HAP-1 (cell line): Measurements from ENCODE around the gene PRF1.
"Not testable (repeated sequence)": the region's sequence is repeated elsewhere in the genome, so short reads cannot be mapped to it uniquely, and the experiment has no call there.

ENCODE experiments used
- DNase-seq, 2 experiments: peaks; one replicate each; pipeline ENCODE4 v3.0.0-alpha.2; 2016 to 2020; ENCODE audit warnings: low spot score in 2 of 2
- H3K27me3 ChIP-seq: fragments of 250-450 bp; sonication (Bioruptor Pico); 2 replicates; pipeline ENCODE4 v1.5.1; 2020; ENCODE audit warnings: low read depth, mild to moderate bottlenecking, moderate library complexity
- H3K36me3 ChIP-seq: fragments of 250-450 bp; sonication (Bioruptor Pico); replicated peaks from 2 replicates; pipeline ENCODE4 v1.5.1; 2020; ENCODE audit warnings: mild to moderate bottlenecking
- H3K4me1 ChIP-seq: fragments of 250-450 bp; sonication (Bioruptor Pico); 2 replicates; pipeline ENCODE4 v1.5.1; 2020; ENCODE audit warnings: mild to moderate bottlenecking
- H3K4me3 ChIP-seq: fragments of 250-450 bp; sonication (Bioruptor Pico); 2 replicates; pipeline ENCODE4 v1.5.1; 2020; ENCODE audit warnings: mild to moderate bottlenecking, moderate library complexity
- H3K9me3 ChIP-seq: fragments of 250-450 bp; sonication (Bioruptor Pico); 2 replicates; pipeline ENCODE4 v1.5.1; 2020; ENCODE audit warnings: mild to moderate bottlenecking, moderate library complexity
- in situ Hi-C: fragments of 300-500 bp; cut with MboI; formaldehyde crosslinking; loops from 3 replicates; pipeline ENCODE4 v1.14.3; 2020; ENCODE audit warnings: low sequenced_read_pairs, inconsistent platforms, mixed read lengths

The PRF1 gene

DNA sequence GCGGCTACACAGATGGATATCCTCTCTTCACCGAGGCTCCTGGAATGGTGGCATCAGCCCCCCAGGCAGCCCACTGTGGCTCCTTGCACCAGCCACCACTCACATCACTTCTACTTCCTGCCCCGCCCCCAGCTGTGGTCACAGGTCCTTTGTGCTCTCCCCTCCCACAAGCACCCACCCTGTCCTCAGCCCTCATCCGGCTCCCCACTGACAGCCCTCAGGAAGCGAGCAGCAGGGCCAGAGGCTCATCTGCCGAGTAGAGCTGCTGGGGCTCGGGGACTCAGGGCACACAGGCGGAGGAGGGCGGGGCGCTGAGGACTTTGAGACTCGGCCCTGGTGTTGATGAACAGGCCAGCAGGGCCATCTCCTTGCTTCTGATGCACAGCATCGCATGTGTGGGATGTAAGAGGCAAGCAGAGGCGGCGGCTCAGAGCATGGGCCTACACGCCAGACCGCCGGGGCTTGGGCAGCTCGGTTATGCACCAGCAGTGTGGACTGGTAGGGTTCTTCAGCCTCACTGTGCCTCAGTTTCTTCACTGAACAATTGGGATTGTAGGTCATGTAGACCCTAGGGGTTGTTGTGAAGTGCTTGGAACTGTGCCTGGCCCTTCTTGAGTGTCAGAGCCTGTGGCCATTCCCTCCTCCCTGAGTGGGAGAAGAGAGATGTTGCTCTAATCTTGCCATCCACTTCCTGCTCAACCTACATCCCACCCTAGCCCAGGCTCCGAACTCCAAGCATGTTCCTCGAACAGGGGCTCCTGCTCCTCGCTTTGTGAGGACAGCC lies at the start of gene PRF1:
Gene PRF1, minus strand, starts transcription at position 77 of the 784 bp plus-strand sequence. CDS start 1,839 bp downstream, outside the sequence.
- Histone ChIP-seq H3K36me3 (no peaks in the 10 kb centered on the region), H3K9me3 (no peaks in the 10 kb centered on the region), H3K4me1 (no peaks in the 10 kb centered on the region), H3K27me3 (no peaks in the 10 kb centered on the region), H3K4me3 (no peak within 1 kb of the TSS)
- in situ Hi-C loops, result no loop called here
- no peak for DNase-seq

- no peaks in the 10 kb centered on the region for H3K36me3 ChIP-seq
- 0 out of 2 replicates have a peak, but pooled peaks cover 2% of the 10 kb centered on the region for H3K9me3 ChIP-seq
- no peak for DNase-seq
- H3K27me3 ChIP-seq, result no peaks in the 10 kb centered on the region
- in situ Hi-C loops, result no loop called here
- no peaks in the 10 kb centered on the region for H3K4me1 ChIP-seq
- H3K4me3 ChIP-seq, result no peak overlapping the region
Observed at GRCh38 chr10:70651661-70652060, 49.1 kb upstream of the PRF1 start.

- Histone ChIP-seq H3K36me3 (no peaks in the 10 kb centered on the region), H3K27me3 (no peaks in the 10 kb centered on the region), H3K9me3 (0 out of 2 replicates have a peak, but pooled peaks cover 2% of the 10 kb centered on the region), H3K4me3 (no peak overlapping the region), H3K4me1 (no peaks in the 10 kb centered on the region)
- in situ Hi-C loops, result no loop called here
- DNase-seq, result no peak
Observed at GRCh38 chr10:70650718-70651117, 48.2 kb upstream of the PRF1 start.

DNA sequence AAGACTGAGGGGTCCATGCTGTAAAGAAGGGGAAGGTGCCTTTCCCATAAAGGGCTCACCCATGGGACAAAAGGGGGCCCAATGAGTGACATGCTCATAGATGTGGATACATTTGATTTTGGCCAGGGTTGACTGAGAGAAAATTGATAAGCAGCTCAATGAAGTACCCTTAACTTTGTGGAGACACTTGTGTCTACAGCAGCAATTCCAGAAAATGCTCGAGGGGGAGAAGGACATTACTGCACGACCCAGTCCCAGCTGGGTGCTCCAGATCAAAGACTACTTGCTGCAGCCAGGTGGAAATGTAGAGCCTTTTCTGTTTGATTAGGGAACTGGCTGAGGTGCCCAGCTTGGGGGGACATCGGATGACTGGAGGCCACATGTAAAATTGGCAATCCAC lies 47.6 kb upstream of the PRF1 start:
- H3K27me3 ChIP-seq, result no peaks in the 10 kb centered on the region

DNA sequence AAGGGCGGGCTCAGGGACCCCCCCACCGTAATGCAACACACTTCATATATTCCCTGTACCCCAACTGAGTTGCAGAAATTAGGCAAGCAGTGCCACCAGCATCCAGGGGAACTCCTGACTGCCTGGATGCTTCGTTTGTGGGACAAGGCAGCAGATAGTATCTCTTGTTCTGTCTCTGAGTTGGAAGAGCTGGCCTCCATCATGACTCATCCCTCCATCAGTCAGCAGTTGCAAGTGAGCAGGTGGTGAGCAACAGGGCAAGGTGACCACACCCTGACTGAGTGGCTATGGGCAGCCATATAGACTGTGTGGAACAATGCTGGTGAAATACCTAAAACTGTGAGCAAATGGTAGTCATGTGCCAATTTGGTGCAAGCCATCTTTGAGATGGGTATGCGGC lies 47.0 kb upstream of the PRF1 start:
- no peak for DNase-seq
- Histone ChIP-seq H3K36me3 (no peaks in the 10 kb centered on the region), H3K9me3 (0 out of 2 replicates have a peak, but pooled peaks cover 2% of the 10 kb centered on the region), H3K27me3 (no peaks in the 10 kb centered on the region), H3K4me1 (no peaks in the 10 kb centered on the region), H3K4me3 (no peak overlapping the region)
- in situ Hi-C loops, result no loop called here

More for the DNA sequence above, 47.6 kb upstream of the PRF1 start:
- H3K4me1 ChIP-seq, result no peaks in the 10 kb centered on the region
- no peaks in the 10 kb centered on the region for H3K36me3 ChIP-seq
- 0 out of 2 replicates have a peak, but pooled peaks cover 2% of the 10 kb centered on the region for H3K9me3 ChIP-seq
- H3K4me3 ChIP-seq, result no peak overlapping the region
- in situ Hi-C loops, result no loop called here
- no peak for DNase-seq

DNA sequence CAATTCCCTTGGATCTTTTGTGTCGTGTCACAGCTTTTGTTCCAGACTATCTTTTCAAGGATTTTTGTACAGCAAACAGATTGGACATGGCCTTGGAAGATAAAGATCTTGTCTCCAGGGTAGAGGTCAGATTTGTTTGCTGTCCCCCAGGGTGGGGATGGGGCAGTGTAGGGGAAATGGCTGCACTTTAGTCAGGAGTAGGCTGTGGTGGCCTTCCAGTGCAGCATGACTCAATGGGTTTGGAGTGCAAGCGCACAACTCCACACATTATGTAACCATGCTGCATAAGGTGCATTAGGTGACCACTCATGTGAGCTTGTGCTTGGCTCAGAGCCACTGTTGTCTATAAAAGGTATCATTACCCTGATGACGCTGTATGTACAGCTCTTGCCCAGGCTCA lies 45.9 kb upstream of the PRF1 start:
- no peak for DNase-seq
- Histone ChIP-seq H3K4me3 (no peak overlapping the region), H3K9me3 (0 out of 2 replicates have a peak, but pooled peaks cover 2% of the 10 kb centered on the region), H3K36me3 (no peaks in the 10 kb centered on the region), H3K27me3 (no peaks in the 10 kb centered on the region), H3K4me1 (no peaks in the 10 kb centered on the region)
- in situ Hi-C loops, result no loop called here

DNA sequence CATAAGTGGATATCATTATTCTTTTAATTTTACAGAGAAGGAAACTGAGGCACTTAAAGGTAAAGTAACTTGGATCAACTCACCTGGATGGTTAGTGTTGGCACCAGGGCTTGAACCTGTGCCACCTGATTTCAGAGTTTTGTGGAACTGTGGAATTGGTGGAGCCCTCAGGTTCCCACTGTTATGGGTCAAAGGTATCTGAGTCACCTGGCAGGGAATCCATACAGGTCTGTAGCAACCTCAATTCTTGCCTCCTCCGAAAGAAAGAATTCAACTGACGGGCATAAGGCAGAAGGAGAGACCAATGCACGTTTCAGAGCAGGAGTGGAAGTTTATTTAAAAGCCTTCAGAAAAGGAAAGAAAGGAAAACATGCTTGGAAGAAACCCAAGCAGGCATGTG lies 44.5 kb upstream of the PRF1 start:
- H3K27me3 ChIP-seq, result no peaks in the 10 kb centered on the region
- in situ Hi-C loops, result no loop called here
- no peaks in the 10 kb centered on the region for H3K4me1 ChIP-seq
- no peaks in the 10 kb centered on the region for H3K36me3 ChIP-seq
- no peak overlapping the region for H3K4me3 ChIP-seq
- no peak for DNase-seq
- 0 out of 2 replicates have a peak, but pooled peaks cover 2% of the 10 kb centered on the region for H3K9me3 ChIP-seq

- H3K4me1 ChIP-seq, DNase-seq, in situ Hi-C loops, H3K9me3 ChIP-seq, H3K27me3 ChIP-seq, H3K36me3 ChIP-seq, H3K4me3 ChIP-seq: not testable (repeated sequence)
Observed at GRCh38 chr10:70644959-70645358, 42.4 kb upstream of the PRF1 start.

DNA sequence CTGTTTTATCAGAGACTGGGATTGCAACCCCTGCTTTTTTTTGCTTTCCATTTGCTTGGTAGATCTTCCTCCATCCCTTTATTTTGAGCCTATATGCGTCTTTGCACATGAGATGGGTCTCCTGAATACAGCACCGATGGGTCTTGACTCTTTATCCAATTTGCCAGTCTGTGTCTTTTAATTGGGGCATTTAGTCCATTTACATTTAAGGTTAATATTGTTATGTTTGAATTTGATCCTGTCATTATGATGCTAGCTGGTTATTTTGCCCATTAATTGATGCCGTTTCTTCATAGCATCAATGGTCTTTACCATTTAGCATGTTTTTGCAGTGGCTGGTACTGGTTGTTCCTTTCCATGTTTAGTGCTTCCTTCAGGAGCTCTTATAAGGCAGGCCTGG lies 40.7 kb upstream of the PRF1 start:
- H3K4me3 ChIP-seq, in situ Hi-C loops, H3K4me1 ChIP-seq, H3K9me3 ChIP-seq, DNase-seq, H3K36me3 ChIP-seq, H3K27me3 ChIP-seq: not testable (repeated sequence)

DNA sequence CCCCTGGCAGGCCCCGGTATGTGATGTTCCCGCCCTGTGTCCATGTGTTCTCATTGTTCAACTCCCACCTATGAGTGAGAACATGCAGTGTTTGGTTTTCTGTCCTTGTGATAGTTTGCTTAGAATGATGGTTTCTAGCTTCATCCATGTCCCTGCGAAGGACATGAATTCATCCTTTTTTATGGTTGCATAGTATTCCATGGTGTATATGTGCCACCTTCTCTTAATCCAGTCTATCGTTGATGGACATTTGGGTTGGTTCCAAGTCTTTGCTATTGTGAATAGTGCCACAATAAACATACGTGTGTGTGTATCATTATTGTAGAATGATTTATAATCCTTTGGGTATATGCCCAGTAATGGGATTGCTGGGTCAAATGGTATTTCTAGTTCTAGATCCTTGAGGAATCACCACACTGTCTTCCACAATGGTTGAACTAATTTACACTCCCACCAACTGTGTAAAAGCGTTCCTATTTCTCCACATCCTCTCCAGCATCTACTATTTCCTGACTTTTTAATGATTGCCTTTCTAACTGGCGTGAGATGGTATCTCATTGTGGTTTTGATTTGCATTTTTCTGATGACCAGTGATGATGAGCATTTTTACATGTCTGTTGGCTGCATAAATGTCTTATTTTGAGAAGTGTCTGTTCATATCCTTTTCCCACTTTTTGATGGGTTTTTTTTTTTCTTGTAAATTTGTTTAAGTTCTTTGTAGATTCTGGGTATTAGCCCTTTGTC lies 37.3 kb upstream of the PRF1 start:
- H3K9me3 ChIP-seq, H3K27me3 ChIP-seq, DNase-seq, in situ Hi-C loops, H3K4me3 ChIP-seq, H3K36me3 ChIP-seq, H3K4me1 ChIP-seq: not testable (repeated sequence)

DNA sequence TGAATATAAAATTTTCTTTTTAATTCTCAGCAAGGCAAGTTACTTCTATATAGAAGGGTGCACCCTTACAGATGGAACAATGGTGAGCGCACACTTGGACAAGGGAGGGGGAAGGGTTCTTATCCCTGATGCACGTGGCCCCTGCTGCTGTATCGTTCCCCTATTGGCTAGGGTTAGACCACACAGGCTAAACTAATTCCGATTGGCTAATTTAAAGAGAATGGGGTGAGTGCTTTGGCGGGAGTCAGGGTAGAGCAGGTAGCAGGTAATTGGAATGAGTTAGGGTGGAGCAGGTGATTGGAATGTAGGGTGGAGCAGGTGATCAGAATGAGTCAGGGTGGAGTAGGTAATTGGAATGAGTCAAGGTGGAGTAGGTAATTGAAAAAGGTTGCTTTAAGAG lies 32.0 kb upstream of the PRF1 start:
- H3K9me3 ChIP-seq, H3K4me1 ChIP-seq, H3K36me3 ChIP-seq, DNase-seq, H3K27me3 ChIP-seq, in situ Hi-C loops, H3K4me3 ChIP-seq: not testable (repeated sequence)

DNA sequence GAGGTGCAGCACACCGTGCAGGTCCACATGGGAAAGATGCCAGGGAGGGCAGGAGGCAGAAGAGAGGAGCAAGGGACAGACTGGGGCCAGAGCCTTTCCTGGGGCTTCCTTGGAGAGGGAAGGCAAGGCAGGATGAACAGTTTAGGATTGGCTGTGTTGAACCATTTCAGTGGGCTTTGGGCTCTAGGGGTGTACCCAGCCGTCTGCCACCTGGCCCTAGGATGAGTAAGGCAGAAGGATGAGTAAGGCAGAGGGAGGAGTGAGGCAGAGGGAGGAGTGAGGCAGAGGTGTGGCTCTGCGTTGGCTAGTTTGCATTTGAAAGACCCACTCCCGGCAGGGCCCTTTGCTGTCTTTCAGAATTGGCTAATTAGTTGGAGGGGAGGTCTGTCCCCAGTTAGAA lies 31.5 kb upstream of the PRF1 start:
- H3K4me1 ChIP-seq, result no peaks in the 10 kb centered on the region
- in situ Hi-C loops, result no loop called here
- H3K4me3 ChIP-seq, result no peak overlapping the region
- H3K27me3 ChIP-seq, result peaks cover 5% of the 10 kb centered on the region; the same call in 1 of the 2 replicates
- H3K36me3 ChIP-seq, result no peaks in the 10 kb centered on the region
- no peaks in the 10 kb centered on the region for H3K9me3 ChIP-seq
- DNase-seq, result no peak

GRCh38 chr10:70631735-70632134 lies 29.2 kb upstream of the PRF1 start:
- H3K9me3 ChIP-seq, DNase-seq, in situ Hi-C loops, H3K4me3 ChIP-seq, H3K27me3 ChIP-seq, H3K36me3 ChIP-seq, H3K4me1 ChIP-seq: not testable (repeated sequence)

GRCh38 chr10:70629338-70629737 lies 26.8 kb upstream of the PRF1 start:
- H3K4me1 ChIP-seq, result no peaks in the 10 kb centered on the region; the same call in 1 of the 2 replicates
- no peaks in the 10 kb centered on the region for H3K36me3 ChIP-seq
- H3K9me3 ChIP-seq, result no peaks in the 10 kb centered on the region
- no peak overlapping the region for H3K4me3 ChIP-seq
- no peak for DNase-seq
- in situ Hi-C loops, result no loop called here
- peaks cover 5% of the 10 kb centered on the region; the same call in 1 of the 2 replicates for H3K27me3 ChIP-seq
